Measurements from ENCODE around the gene ARAP2.

ARAP2 gene

GRCh38 chr4:36099509-36099908, 144.8 kb downstream of the ARAP2 start:
- DNase-seq: no peak

DNA sequence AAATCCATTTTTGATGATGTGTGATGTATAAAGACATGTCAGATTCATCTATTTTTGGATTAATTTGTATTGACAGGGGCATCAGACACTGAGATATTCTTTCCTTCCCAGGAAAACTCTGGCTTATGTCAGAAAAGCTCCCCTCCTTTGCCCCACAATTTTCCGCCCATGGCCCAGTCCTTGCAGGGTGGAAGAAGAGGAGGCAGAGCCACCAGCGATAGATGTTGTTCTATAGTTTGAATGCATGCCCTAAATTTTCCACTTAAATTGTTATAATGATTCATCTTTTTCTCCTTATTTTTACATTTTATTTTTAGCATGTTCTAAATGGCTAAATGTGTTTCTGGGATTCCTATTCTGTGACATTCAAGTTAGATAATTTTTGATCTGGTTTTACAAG, 149.3 kb downstream of the ARAP2 start:
- DNase-seq: no peak

GRCh38 chr4:36091997-36092396, 152.3 kb downstream of the ARAP2 start:
- no peak for DNase-seq

GRCh38 chr4:36088542-36088941, 155.8 kb downstream of the ARAP2 start:
- no peak for DNase-seq

DNA sequence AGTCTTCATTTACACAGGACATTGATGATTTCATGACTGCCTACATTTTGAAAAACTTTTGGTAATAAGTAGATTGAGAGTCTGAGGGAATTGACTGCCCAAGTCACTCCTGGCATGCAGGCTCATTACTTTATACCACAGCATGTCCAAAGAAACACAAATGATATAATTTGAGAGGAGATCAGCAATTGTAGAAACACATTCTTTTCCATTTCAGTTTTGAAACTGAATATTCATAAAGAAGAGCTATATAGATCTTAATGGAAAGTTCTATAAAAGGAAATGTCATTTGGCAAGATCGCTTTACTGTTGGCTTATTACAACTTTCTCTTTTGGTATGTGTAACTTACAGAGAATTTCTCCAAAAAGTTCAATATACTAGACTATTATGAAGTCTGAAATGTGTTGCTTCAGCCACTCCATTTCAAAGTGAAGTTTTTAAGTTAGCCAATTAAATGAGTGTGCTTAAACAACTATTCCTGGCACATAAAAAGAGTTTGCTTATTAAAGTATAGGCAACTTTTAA, 158.0 kb downstream of the ARAP2 start:
- no peak for DNase-seq

GRCh38 chr4:36082817-36083216, 161.5 kb downstream of the ARAP2 start:
- DNase-seq: no peak

GRCh38 chr4:36081185-36081584, 163.1 kb downstream of the ARAP2 start:
- no peak for DNase-seq

GRCh38 chr4:36079666-36080065, 164.6 kb downstream of the ARAP2 start:
- no peak for DNase-seq

GRCh38 chr4:36078319-36078718, 166.0 kb downstream of the ARAP2 start:
- DNase-seq: no peak

- no peak for DNase-seq
Measured at GRCh38 chr4:36072529-36072928, 171.8 kb downstream of the ARAP2 start.

DNA sequence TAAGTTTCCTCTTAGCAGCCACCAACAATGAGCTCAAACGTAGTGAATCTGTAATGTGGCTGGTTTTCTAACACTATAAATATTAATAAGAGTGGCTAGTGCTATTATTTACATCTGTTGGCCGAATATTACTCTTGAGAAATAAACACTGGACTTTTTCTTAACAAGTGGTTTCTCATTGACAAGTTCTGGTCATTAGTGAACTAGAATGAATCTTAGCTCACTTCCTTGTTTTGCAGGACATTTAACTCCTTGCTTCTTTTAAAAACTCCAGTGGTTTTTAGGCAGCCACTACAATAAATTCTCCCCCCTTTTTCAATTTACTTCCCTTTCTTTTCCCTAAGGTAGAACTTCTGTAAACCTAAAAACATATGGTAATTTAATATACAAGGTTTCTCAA, 177.2 kb downstream of the ARAP2 start:
- DNase-seq: no peak

GRCh38 chr4:36065274-36065871, 178.9 kb downstream of the ARAP2 start:
- no peak for DNase-seq

GRCh38 chr4:36064117-36064516, 180.2 kb downstream of the ARAP2 start:
- no peak for DNase-seq

- DNase-seq: no peak
Measured at GRCh38 chr4:36056136-36056535, 188.2 kb downstream of the ARAP2 start.

DNA sequence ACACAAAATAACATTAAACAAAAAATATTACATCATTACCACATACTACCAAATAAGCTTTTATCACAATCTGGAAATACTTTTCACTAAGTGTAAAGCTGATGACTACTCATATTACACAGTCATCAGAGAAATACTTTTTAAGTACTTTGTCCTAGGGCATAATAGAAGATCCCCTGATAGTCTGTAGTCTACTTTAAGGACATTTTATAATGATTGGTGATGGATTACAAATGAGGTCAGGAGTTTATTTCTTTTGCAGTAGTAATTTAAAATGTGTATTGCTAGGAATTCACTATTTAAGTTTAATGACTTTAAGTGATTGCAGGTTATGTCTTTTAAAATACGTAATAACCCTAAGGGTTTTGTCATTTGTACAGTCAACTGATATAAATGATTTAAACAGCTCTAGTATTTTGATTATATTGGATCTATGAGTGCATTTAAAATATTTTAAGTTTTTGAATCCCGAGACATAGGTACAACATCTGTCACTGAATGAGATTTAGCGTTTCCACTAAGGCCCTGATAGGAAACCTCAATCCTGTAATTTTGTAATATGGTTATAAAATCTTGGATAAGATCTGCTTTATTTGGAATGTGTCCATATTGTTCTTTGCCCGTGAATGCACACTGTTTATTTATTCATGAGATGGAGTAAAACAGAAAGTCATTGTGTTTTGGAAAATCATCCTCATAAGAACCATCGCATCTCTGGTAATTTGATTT, 189.5 kb downstream of the ARAP2 start:
- no peak for DNase-seq

DNA sequence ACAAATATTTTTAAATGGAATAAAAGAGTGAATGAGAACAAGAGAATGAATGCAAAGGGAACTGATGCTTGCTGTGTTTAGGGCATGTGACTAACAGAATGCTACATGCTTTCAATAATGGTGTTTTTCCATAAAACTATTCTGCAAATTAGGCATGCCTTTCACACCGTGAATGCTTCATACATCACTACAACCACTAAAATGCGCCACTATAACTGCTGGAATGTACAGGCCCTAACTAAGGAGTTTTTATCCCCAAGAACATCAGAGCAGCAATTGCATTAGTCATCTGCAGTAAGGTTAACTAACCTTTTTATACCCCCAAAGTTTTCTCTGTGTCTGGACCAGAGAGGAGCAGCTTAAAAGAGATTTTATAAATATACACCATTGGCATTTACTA, 190.4 kb downstream of the ARAP2 start:
- no peak for DNase-seq

GRCh38 chr4:36051634-36052033, 192.7 kb downstream of the ARAP2 start:
- DNase-seq: no peak

DNA sequence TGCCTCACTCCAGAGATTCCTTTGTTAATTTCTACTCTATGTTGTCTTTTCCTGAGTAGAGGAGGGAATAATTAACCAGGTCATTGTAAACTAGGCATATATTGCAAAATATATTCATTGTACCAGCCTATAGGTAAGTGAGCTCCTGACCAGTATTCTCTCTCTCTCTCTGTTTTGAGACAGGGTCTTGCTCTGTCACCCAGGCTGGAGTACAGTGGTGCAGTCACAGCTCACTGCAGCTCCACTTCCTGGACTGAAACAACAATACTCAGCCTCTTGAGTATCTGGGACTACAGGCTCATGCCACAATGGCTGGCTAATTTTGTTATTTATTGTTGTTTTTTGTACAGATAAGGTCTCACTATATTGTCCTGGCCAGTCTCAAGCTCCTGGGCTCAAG, 198.3 kb downstream of the ARAP2 start:
- no peak for DNase-seq

DNA sequence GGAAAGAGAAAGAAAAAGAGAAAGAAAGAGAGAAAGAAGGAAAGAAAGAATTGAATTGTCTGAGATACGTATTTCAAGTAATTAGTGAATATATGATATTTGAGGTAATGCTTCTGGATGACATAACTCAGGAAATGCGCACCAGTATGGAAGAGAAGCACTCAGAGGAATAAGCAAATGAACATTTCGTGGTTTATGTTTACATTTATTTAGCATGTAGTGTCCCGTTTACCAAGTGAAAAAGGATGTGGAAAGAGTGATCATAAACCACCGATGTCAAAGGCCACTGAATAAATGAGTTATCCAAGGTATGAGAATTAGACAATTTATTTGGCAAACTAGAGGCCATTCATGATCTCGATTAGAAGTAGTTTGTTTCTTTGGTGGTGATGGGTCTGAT, 200.4 kb downstream of the ARAP2 start:
- DNase-seq: no peak

GRCh38 chr4:36043241-36043640, 201.1 kb downstream of the ARAP2 start:
- DNase-seq: no peak

DNA sequence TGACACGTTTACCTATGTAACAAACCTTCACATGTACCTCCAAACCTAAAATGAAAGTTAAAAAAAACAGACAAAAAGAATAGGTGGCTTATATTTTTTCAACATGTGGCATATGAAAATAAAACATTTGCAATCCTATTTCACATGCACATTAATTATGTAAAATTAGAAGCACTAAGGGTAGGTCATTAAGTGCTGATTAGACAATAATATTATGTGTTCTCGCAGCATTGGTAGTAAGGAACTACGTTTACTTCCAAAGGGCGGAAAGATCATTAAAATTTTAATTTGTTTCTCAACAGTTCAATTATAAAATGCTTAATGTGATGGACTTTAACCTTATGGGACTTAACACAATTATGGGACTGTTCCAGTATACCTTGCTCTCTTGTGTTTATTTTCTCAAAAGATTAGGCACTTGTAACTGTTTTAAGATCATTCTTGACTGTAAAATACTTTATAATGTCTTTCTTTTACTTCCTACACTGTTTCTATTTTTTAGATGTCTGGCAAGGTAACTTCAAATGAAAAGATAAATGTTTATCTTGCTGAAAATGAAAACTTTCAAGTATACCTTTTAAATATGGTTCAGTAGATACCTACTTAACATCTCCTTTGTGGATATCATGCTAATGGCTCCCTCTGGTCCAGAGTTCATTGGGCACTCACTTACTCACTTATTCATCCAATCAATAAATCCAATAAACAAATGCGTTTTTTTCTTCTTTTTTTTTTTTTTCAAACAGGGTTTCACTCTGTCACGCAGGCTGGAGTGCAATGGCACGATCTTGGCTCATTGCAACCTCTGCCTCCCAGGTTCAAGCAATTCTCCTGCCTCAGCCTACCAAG, 202.0 kb downstream of the ARAP2 start:
- no peak for DNase-seq

- DNase-seq: no peak
Measured at GRCh38 chr4:36041340-36041739, 203.0 kb downstream of the ARAP2 start.

DNA sequence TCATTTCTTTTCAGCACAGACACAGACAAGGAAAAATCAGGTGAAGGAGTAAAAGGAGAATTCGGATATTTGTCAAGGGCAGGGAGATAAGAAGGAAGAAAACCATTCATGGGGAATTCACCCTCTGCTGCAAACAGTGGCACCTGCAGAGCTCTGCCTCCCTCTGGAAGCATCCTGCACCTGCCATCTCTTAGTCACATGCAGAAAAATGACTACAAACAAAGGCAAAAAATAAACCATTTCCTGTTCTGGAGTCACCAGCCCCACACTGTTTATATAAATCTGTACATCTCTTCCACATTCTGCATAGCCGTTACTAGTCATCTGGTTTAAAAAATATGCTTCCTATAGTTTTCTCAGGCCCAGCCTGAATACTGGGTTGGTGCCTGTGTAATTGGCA, 205.3 kb downstream of the ARAP2 start:
- DNase-seq: no peak

DNA sequence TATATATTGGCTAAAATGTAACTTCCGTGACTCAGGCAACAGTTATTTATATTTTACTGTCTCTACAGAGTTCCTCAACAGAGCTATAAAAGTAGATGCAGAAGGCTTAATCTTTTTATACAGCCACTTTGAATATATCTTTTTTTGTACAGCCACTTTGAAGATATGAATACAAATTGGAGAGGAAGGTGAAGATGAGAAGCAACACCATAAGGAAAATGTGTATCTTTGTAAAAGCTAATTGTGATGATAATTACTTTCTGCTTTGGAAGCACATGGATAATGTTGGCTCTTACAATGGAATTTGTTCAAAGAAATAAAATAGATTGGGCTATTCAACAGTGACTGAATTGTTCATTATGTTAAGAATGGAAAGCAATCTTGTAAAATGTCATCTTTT, 205.8 kb downstream of the ARAP2 start:
- no peak for DNase-seq
